Hepatocyte (in vitro differentiated cells): ENCODE data around the gene LRP1B.

ENCODE experiments used
- CTCF ChIP-seq: fragments of 200-600 bp; sonication (generic); IDR thresholded peaks from 2 replicates; pipeline ENCODE4 v1.5.1; 2016; ENCODE audit warnings: antibody characterized with exemption, mild to moderate bottlenecking; ENCODE audit not compliant: poor library complexity
- EZH2phosphoT487 ChIP-seq: fragments of 200-600 bp; sonication (generic); IDR thresholded peaks from one replicate; pipeline ENCODE4 v1.6.1; 2018; ENCODE audit warnings: antibody characterized with exemption, mild to moderate bottlenecking, low read depth, moderate library complexity; ENCODE audit not compliant: unreplicated experiment, severe bottlenecking

- no peak for TF ChIP-seq CTCF
- no peak for TF ChIP-seq EZH2phosphoT487
Measured at GRCh38 chr2:141707486-141707885, 423.3 kb downstream of the LRP1B start.
